ENCODE measurements around the gene SPIB.

GRCh38 chr19:50422397-50423278, 3.9 kb downstream of the SPIB start:
- TF ChIP-seq CTCF (IDR thresholded peaks at IDR 0.05) (no peak), POLR2AphosphoS5 (IDR thresholded peaks at IDR 0.05) (no peak), EP300 (IDR thresholded peaks at IDR 0.05) (no peak), POLR2A (IDR thresholded peaks at IDR 0.05; ENCODE audit: low read depth) (no peak)
